Suppressor macrophage (primary cell): ENCODE data around the gene PHC1.

Source experiments
- DNase-seq, 4 experiments: peaks; one replicate each; pipeline ENCODE4 v3.0.0-alpha.2; 2020 to 2022
- total RNA-seq, 17 experiments: gene quantifications; one replicate each; lab custom pipeline; 2026; ENCODE audit warnings: mixed read lengths in 6 of 17, inconsistent platforms in 3 of 17; lab: John Stamatoyannopoulos, UW

PHC1 gene
- total RNA-seq: 3.2 to 11.2 (median 6.8) reads per million in 17 experiments

- DNase-seq: peak; percentile 46 to 86 (median 72)
Measured at GRCh38 chr12:8914033-8914715, at the start of gene PHC1. TSS of gene PHC1 (plus strand) at chr12:8914509. CDS start at chr12:8917678, 3,169 bp downstream.

GRCh38 chr12:8866429-8866828, 47.9 kb upstream of the PHC1 start:
- no peak for DNase-seq

GRCh38 chr12:8867009-8867408, 47.3 kb upstream of the PHC1 start:
- DNase-seq: no peak

- no peak for DNase-seq
Measured at GRCh38 chr12:8867786-8868185, 46.5 kb upstream of the PHC1 start.

- DNase-seq: peak in 1 of 4 experiments; percentile 11
Measured at GRCh38 chr12:8870586-8870985, 43.7 kb upstream of the PHC1 start.

GRCh38 chr12:8871068-8871467, 43.2 kb upstream of the PHC1 start:
- DNase-seq: no peak

GRCh38 chr12:8876887-8877286, 37.4 kb upstream of the PHC1 start:
- no peak for DNase-seq

- DNase-seq: no peak
Measured at GRCh38 chr12:8886502-8887284, 27.6 kb upstream of the PHC1 start.

- peak in 3 of 4 experiments; percentile 33 to 65 (median 52) for DNase-seq
Measured at GRCh38 chr12:8887285-8887715, 27.0 kb upstream of the PHC1 start.

GRCh38 chr12:8890313-8891085, 23.8 kb upstream of the PHC1 start:
- DNase-seq: peak; percentile 71 to 81 (median 78)

- peak in 3 of 4 experiments; percentile 41 to 60 (median 60) for DNase-seq
Measured at GRCh38 chr12:8891976-8892375, 22.3 kb upstream of the PHC1 start.

- DNase-seq: no peak
Measured at GRCh38 chr12:8894378-8894777, 19.9 kb upstream of the PHC1 start.

- no peak for DNase-seq
Measured at GRCh38 chr12:8894986-8895385, 19.3 kb upstream of the PHC1 start.

GRCh38 chr12:8897081-8897480, 17.2 kb upstream of the PHC1 start:
- no peak for DNase-seq

GRCh38 chr12:8899830-8900229, 14.5 kb upstream of the PHC1 start:
- peak; percentile 37 to 70 (median 50) for DNase-seq

- DNase-seq: peak; percentile 83 to 96 (median 92)
Measured at GRCh38 chr12:8902703-8903102, 11.6 kb upstream of the PHC1 start.

- peak in 1 of 4 experiments; percentile 23 for DNase-seq
Measured at GRCh38 chr12:8903646-8904045, 10.7 kb upstream of the PHC1 start.

GRCh38 chr12:8904665-8905064, 9.6 kb upstream of the PHC1 start:
- DNase-seq: no peak

- DNase-seq: no peak
Measured at GRCh38 chr12:8905546-8905945, 8.8 kb upstream of the PHC1 start.

- no peak for DNase-seq
Measured at GRCh38 chr12:8906266-8907180, 7.8 kb upstream of the PHC1 start.

- no peak for DNase-seq
Measured at GRCh38 chr12:8907513-8907912, 6.8 kb upstream of the PHC1 start.

- DNase-seq: no peak
Measured at GRCh38 chr12:8909752-8910151, 4.6 kb upstream of the PHC1 start.
